HepG2 (cell line): ENCODE results near the gene CNTN5. TPM values are rescaled to one million over a fixed set of nuclear protein-coding genes. Genes with fewer than 3 reads are reported as not detected.
A peak's percentile ranks its signal among the peaks of the same experiment; 100 is the strongest.

ENCODE experiments used
- ATAC-seq: fragments of 200-7000 bp; cut with Tn5 transposase; 3 replicates; pipeline ENCODE4 v1.9.1; 2020; ENCODE audit warnings: mild to moderate bottlenecking, moderate library complexity
- BruUV-seq: library from RNA; stranded (reverse); fragments of 400-500 nt; replicated peaks from 2 replicates; lab custom pipeline; 2021; lab: Mats Ljungman, UMichigan
- CTCF ChIA-PET: fragments of 300-600 bp; formaldehyde crosslinking; extraction: SDS; loops from one replicate; lab custom pipeline; 2021; ENCODE audit warnings: low total read pairs, inconsistent platforms, low intra/inter-chr PET ratio; lab: Yijun Ruan, JAX
- POLR2A ChIA-PET: fragments of 350-600 bp; sonication (Branson Sonifier 250); formaldehyde crosslinking; loops from one replicate; lab custom pipeline; 2020; ENCODE audit warnings: antibody characterized with exemption, inconsistent platforms; lab: Yijun Ruan, JAX
- DNase-seq: peaks from one replicate; pipeline ENCODE4 v3.0.0-alpha.2; 2015; ENCODE audit warnings: low spot score
- FAIRE-seq: peaks from 3 replicates; lab custom pipeline; 2011; peaks lifted over from hg19 to GRCh38; lab: Jason Lieb, UNC
- H2AFZ ChIP-seq: one replicate; pipeline ENCODE4 v1.6.1; 2011; ENCODE audit warnings: low read length, inconsistent platforms
- H3K27ac ChIP-seq: fragments of 300-600 bp; 3 replicates; pipeline ENCODE4 v1.8.0; 2011; ENCODE audit warnings: mixed run types, mild to moderate bottlenecking, mixed read lengths, low read length, inconsistent platforms; ENCODE audit not compliant: insufficient read depth; ENCODE audit errors: extremely low read length
- H3K27me3 ChIP-seq, 2 experiments: fragments of 200-600 bp in 1 of 2; 2 replicates in 1 of 2; 3 replicates in 1 of 2; pipeline versions ENCODE4 v1.6.0 to v1.8.0; 2011; ENCODE audit warnings: low read length in 2 of 2, mild to moderate bottlenecking in 2 of 2, moderate library complexity in 2 of 2, inconsistent platforms in 1 of 2; ENCODE audit not compliant: insufficient read depth in 2 of 2, control insufficient read depth in 1 of 2
- H3K36me3 ChIP-seq, 2 experiments: fragments of 200-600 bp in 1 of 2; replicated peaks in 1 of 2; 2 replicates in 1 of 2; 3 replicates in 1 of 2; pipeline versions ENCODE4 v1.5.1 to v1.8.0; 2011; ENCODE audit warnings: low read length in 2 of 2, inconsistent platforms in 1 of 2; ENCODE audit not compliant: insufficient read depth in 2 of 2, control insufficient read depth in 1 of 2
- H3K4me1 ChIP-seq: 2 replicates; pipeline ENCODE4 v1.5.1; 2012; ENCODE audit warnings: low read length, inconsistent platforms; ENCODE audit not compliant: insufficient read depth
- H3K4me2 ChIP-seq: 2 replicates; pipeline ENCODE4 v1.6.0; 2011; ENCODE audit warnings: low read depth, low read length, inconsistent platforms
- H3K4me3 ChIP-seq, 3 experiments: fragments of 200-600 bp in 1 of 3; sonication (generic), shearing (Covaris generic) in 1 of 3; replicated peaks in 1 of 3; 2 replicates each; pipeline ENCODE4 v1.5.1; 2011 to 2016; ENCODE audit warnings: low read length in 3 of 3, inconsistent platforms in 2 of 3, low read depth in 2 of 3, mild to moderate bottlenecking in 2 of 3, control low read depth in 1 of 3, mixed read lengths in 1 of 3; ENCODE audit not compliant: insufficient read depth in 1 of 3
- H3K79me2 ChIP-seq: one replicate; pipeline ENCODE4 v1.6.1; 2011; ENCODE audit warnings: low read length, inconsistent platforms; ENCODE audit not compliant: insufficient read depth
- H3K9ac ChIP-seq: 2 replicates; pipeline ENCODE4 v1.6.0; 2011; ENCODE audit warnings: mild to moderate bottlenecking, low read depth, low read length, inconsistent platforms; ENCODE audit not compliant: insufficient read depth
- H3K9me3 ChIP-seq: 2 replicates; pipeline ENCODE4 v1.5.1; 2012; ENCODE audit warnings: mild to moderate bottlenecking, low read length
- H4K20me1 ChIP-seq: 2 replicates; pipeline ENCODE4 v1.6.0; 2011; ENCODE audit warnings: inconsistent platforms, mild to moderate bottlenecking, low read length, moderate library complexity; ENCODE audit not compliant: insufficient read depth
- BHLHE40 ChIP-seq: IDR thresholded peaks from 2 replicates; pipeline ENCODE4 v1.6.1; 2011; ENCODE audit warnings: low read length, improper control_type of control experiment
- HNRNPK ChIP-seq: fragments of 200-400 bp; formaldehyde crosslinking; IDR thresholded peaks from 2 replicates; pipeline ENCODE4 v1.6.1; 2018; ENCODE audit warnings: low read length, low read depth, moderate library complexity, mild to moderate bottlenecking; ENCODE audit not compliant: poor library complexity, severe bottlenecking
- KLF15 ChIP-seq: sonication (generic); formaldehyde crosslinking; IDR thresholded peaks from 2 replicates; pipeline ENCODE4 v1.8.1; 2023; ENCODE audit warnings: borderline replicate concordance, mild to moderate bottlenecking, inconsistent platforms, missing genetic modification reagents, mixed read lengths
- PCBP1 ChIP-seq: fragments of 200-400 bp; formaldehyde crosslinking; IDR thresholded peaks from 2 replicates; pipeline ENCODE4 v1.6.1; 2017; ENCODE audit warnings: mild to moderate bottlenecking, low read depth, low read length, borderline replicate concordance
- TOPORS ChIP-seq: sonication (generic); formaldehyde crosslinking; IDR thresholded peaks from 2 replicates; pipeline ENCODE4 v1.8.0; 2023; ENCODE audit warnings: mild to moderate bottlenecking, missing genetic modification reagents
- ZFP36 ChIP-seq: fragments of 150-350 bp; IDR thresholded peaks from 2 replicates; pipeline ENCODE4 v1.6.1; 2018; ENCODE audit warnings: borderline replicate concordance, low read length, low read depth; ENCODE audit not compliant: partially characterized antibody
- ZMAT3 ChIP-seq: sonication (generic); formaldehyde crosslinking; conservative IDR thresholded peaks from 2 replicates; pipeline ENCODE4 v1.7.0; 2021; ENCODE audit warnings: missing genetic modification reagents
- ZNF101 ChIP-seq: sonication (generic); formaldehyde crosslinking; IDR thresholded peaks from 2 replicates; pipeline ENCODE4 v1.4.0; 2020; ENCODE audit warnings: mild to moderate bottlenecking, low read depth, missing genetic modification reagents, borderline replicate concordance
- ZNF138 ChIP-seq: sonication (generic); formaldehyde crosslinking; IDR thresholded peaks from 2 replicates; pipeline ENCODE4 v1.5.0; 2020; ENCODE audit warnings: mild to moderate bottlenecking, low read depth, missing genetic modification reagents
- ZNF343 ChIP-seq: sonication (generic); formaldehyde crosslinking; IDR thresholded peaks from 2 replicates; pipeline ENCODE4 v1.4.0; 2020; ENCODE audit warnings: mild to moderate bottlenecking, missing genetic modification reagents
- ZNF567 ChIP-seq: sonication (generic); formaldehyde crosslinking; IDR thresholded peaks from 2 replicates; pipeline ENCODE4 v1.8.1; 2023; ENCODE audit warnings: mild to moderate bottlenecking, missing genetic modification reagents, borderline replicate concordance
- ZNF841 ChIP-seq: sonication (generic); formaldehyde crosslinking; IDR thresholded peaks from 2 replicates; pipeline ENCODE4 v1.8.1; 2023; ENCODE audit warnings: missing genetic modification reagents, borderline replicate concordance
- in situ Hi-C: cut with HindIII; loops from 2 replicates; pipeline ENCODE4 v1.10.0; 2017; ENCODE audit warnings: low pct_unique_long_range_greater_than_20kb; ENCODE audit not compliant: extremely low pct_ligation_motif_present
- intact Hi-C: fragments of 100-400 bp; cut with micrococcal nuclease; formaldehyde crosslinking; loops from one replicate; pipeline ENCODE4 v1.10.0; 2022; ENCODE audit not compliant: unreplicated experiment
- polyA plus RNA-seq, 8 experiments: library from polyadenylated mRNA; depleted of rRNA in 3 of 8; stranded (reverse) in 7 of 8; unstranded in 1 of 8; fragments of >200 nt; fragmentation: Illumina TruSeq in 4 of 8; extraction: Trizol in 4 of 8; gene quantifications; 2 replicates each; pipeline versions ENCODE4 v1.2.1 to v1.2.3, GENCODE V29; 2011 to 2016; ENCODE audit warnings: low read depth in 4 of 8, missing spikeins in 1 of 8, mixed read lengths in 1 of 8; ENCODE audit not compliant: insufficient read depth in 1 of 8
- total RNA-seq, 5 experiments: library from RNA; depleted of rRNA; stranded (reverse); fragments of >200 nt; fragmentation: Illumina TruSeq; extraction: Trizol; gene quantifications; 2 replicates each; pipeline ENCODE4 v1.2.3, GENCODE V29; 2016; ENCODE audit warnings: low read depth in 1 of 5

Gene CNTN5
- total and polyA plus RNA-seq, 2 of the 13 experiments (the other 11 are each of a cell fraction or from before 2014, with no cell fraction given) = not detected

- TF ChIP-seq ZNF343 (CRISPR knock-in tag) = no peak
- no peak for TF ChIP-seq ZNF841 (CRISPR knock-in tag)
- no peak for TF ChIP-seq ZFP36
- no peak for TF ChIP-seq KLF15
- no peak for TF ChIP-seq TOPORS
- TF ChIP-seq ZNF138 (CRISPR knock-in tag) = no peak
- TF ChIP-seq ZMAT3 = no peak
- no peak for TF ChIP-seq ZNF567
Measured at GRCh38 chr11:99814738-99815137, 794.0 kb downstream of the CNTN5 start (continued).

GRCh38 chr11:99818991-99819390 is 798.2 kb downstream of the CNTN5 start:
- in situ Hi-C loops = no loop called here
- BruUV-seq = no TSS peak
- no peak overlapping the region for H3K27ac ChIP-seq
- TF ChIP-seq ZNF101 (CRISPR knock-in tag) (no peak), HNRNPK (peak; percentile 97), PCBP1 (peak; percentile 79; the same call in 1 of the 2 replicates), BHLHE40 (no peak)
- TF ChIP-seq, all 625 proteins: peak for 2
- ChIA-PET POLR2A (no interaction called here), CTCF (no interaction called here)
- Histone ChIP-seq H3K4me2 (no peak overlapping the region), H3K4me3 (no peak overlapping the region), H3K9me3 (no peaks in the 10 kb centered on the region), H2AFZ (no peak overlapping the region), H3K4me1 (no peaks in the 10 kb centered on the region), H3K36me3 (no peaks in the 10 kb centered on the region), H3K79me2 (no peaks in the 10 kb centered on the region), H3K27me3 (no peaks in the 10 kb centered on the region), H3K9ac (no peak overlapping the region), H4K20me1 (no peaks in the 10 kb centered on the region)
- ATAC-seq (no peak), FAIRE-seq (no peak), DNase-seq (no peak)
- intact Hi-C loops = no loop called here
